Stomach smooth muscle (tissue), 2 donors: ENCODE results near the gene GPNMB.
"Not testable (repeated sequence)": the region's sequence is repeated elsewhere in the genome, so short reads cannot be mapped to it uniquely, and the experiment has no call there.

Experiments used
- H3K27ac ChIP-seq: one replicate; pipeline ENCODE4 v1.7.0; 2013; ENCODE audit warnings: mild to moderate bottlenecking, low read length, inconsistent platforms
- H3K27me3 ChIP-seq, 2 donors: one replicate each; pipeline ENCODE4 v1.7.0; 2013; ENCODE audit warnings: low read length in 2 of 2; ENCODE audit not compliant: insufficient read depth in 2 of 2, control insufficient read depth in 1 of 2
- H3K36me3 ChIP-seq, 2 donors: one replicate each; pipeline ENCODE4 v1.7.0; 2013; ENCODE audit warnings: low read length in 2 of 2; ENCODE audit not compliant: control insufficient read depth in 2 of 2, insufficient read depth in 2 of 2
- H3K4me1 ChIP-seq: one replicate; pipeline ENCODE4 v1.7.0; 2013; ENCODE audit warnings: low read length; ENCODE audit not compliant: control insufficient read depth, insufficient read depth
- H3K4me3 ChIP-seq, 2 donors: one replicate each; pipeline ENCODE4 v1.7.0; 2013; ENCODE audit warnings: low read length in 2 of 2
- H3K9ac ChIP-seq, 2 donors: one replicate each; pipeline ENCODE4 v1.7.0; 2013; ENCODE audit warnings: low read length in 2 of 2, mild to moderate bottlenecking in 1 of 2
- H3K9me3 ChIP-seq, 2 donors: one replicate each; pipeline ENCODE4 v1.7.0; 2013; ENCODE audit warnings: low read length in 2 of 2; ENCODE audit not compliant: control insufficient read depth in 2 of 2
- donor health status: healthy.
- donor health status: Pancreatic carcinoma.

Gene GPNMB

GRCh38 chr7:23212395-23212794 is 34.2 kb upstream of the GPNMB start:
- H3K9ac ChIP-seq, result no peak overlapping the region
- H3K4me1 ChIP-seq, result no peaks in the 10 kb centered on the region
- H3K4me3 ChIP-seq, result no peak overlapping the region
- no peaks in the 10 kb centered on the region for H3K27me3 ChIP-seq
- no peaks in the 10 kb centered on the region for H3K9me3 ChIP-seq
- no peak overlapping the region for H3K27ac ChIP-seq
- no peaks in the 10 kb centered on the region for H3K36me3 ChIP-seq

GRCh38 chr7:23212841-23213240 is 33.7 kb upstream of the GPNMB start:
- H3K27ac ChIP-seq, result no peak overlapping the region
- no peaks in the 10 kb centered on the region for H3K9me3 ChIP-seq
- H3K9ac ChIP-seq, result no peak overlapping the region
- no peaks in the 10 kb centered on the region for H3K4me1 ChIP-seq
- no peaks in the 10 kb centered on the region for H3K36me3 ChIP-seq
- no peaks in the 10 kb centered on the region for H3K27me3 ChIP-seq
- H3K4me3 ChIP-seq, result no peak overlapping the region

GRCh38 chr7:23213755-23214154 is 32.8 kb upstream of the GPNMB start:
- Histone ChIP-seq H3K27me3 (no peaks in the 10 kb centered on the region), H3K27ac (no peak overlapping the region), H3K4me1 (no peaks in the 10 kb centered on the region), H3K9ac (no peak overlapping the region), H3K9me3 (no peaks in the 10 kb centered on the region), H3K36me3 (no peaks in the 10 kb centered on the region), H3K4me3 (no peak overlapping the region)

- no peaks in the 10 kb centered on the region for H3K9me3 ChIP-seq
- H3K36me3 ChIP-seq, result no peaks in the 10 kb centered on the region
Observed at GRCh38 chr7:23214423-23214822, 32.2 kb upstream of the GPNMB start.

GRCh38 chr7:23214938-23215337 is 31.6 kb upstream of the GPNMB start:
- H3K4me3 ChIP-seq, result no peak overlapping the region
- no peaks in the 10 kb centered on the region for H3K27me3 ChIP-seq
- H3K9ac ChIP-seq, result no peak overlapping the region
- no peaks in the 10 kb centered on the region for H3K9me3 ChIP-seq
- H3K27ac ChIP-seq, result no peak overlapping the region
- no peaks in the 10 kb centered on the region for H3K36me3 ChIP-seq
- no peaks in the 10 kb centered on the region for H3K4me1 ChIP-seq

More at GRCh38 chr7:23214423-23214822, 32.2 kb upstream of the GPNMB start:
- Histone ChIP-seq H3K4me1 (no peaks in the 10 kb centered on the region), H3K27me3 (no peaks in the 10 kb centered on the region), H3K4me3 (no peak overlapping the region), H3K9ac (no peak overlapping the region), H3K27ac (no peak overlapping the region)

GRCh38 chr7:23216021-23216420 is 30.6 kb upstream of the GPNMB start:
- Histone ChIP-seq H3K27ac (no peak overlapping the region), H3K27me3 (no peaks in the 10 kb centered on the region), H3K4me3 (no peak overlapping the region), H3K4me1 (no peaks in the 10 kb centered on the region), H3K36me3 (no peaks in the 10 kb centered on the region), H3K9me3 (no peaks in the 10 kb centered on the region), H3K9ac (no peak overlapping the region)

- no peaks in the 10 kb centered on the region for H3K36me3 ChIP-seq
- no peak overlapping the region for H3K4me3 ChIP-seq
- no peaks in the 10 kb centered on the region for H3K9me3 ChIP-seq
- no peak overlapping the region for H3K27ac ChIP-seq
- H3K4me1 ChIP-seq, result no peaks in the 10 kb centered on the region
- H3K9ac ChIP-seq, result no peak overlapping the region
- no peaks in the 10 kb centered on the region for H3K27me3 ChIP-seq
Observed at GRCh38 chr7:23218196-23218595, 28.4 kb upstream of the GPNMB start.

- no peak overlapping the region for H3K27ac ChIP-seq
- no peaks in the 10 kb centered on the region for H3K9me3 ChIP-seq
- no peaks in the 10 kb centered on the region for H3K27me3 ChIP-seq
- no peaks in the 10 kb centered on the region for H3K4me1 ChIP-seq
- no peak overlapping the region for H3K9ac ChIP-seq
- no peaks in the 10 kb centered on the region for H3K36me3 ChIP-seq
- H3K4me3 ChIP-seq, result no peak overlapping the region
Observed at GRCh38 chr7:23220690-23221305, 25.8 kb upstream of the GPNMB start.

- Histone ChIP-seq H3K27ac (no peak overlapping the region), H3K4me1 (no peaks in the 10 kb centered on the region), H3K9ac (no peak overlapping the region), H3K4me3 (no peak overlapping the region), H3K27me3 (no peaks in the 10 kb centered on the region), H3K36me3 (no peaks in the 10 kb centered on the region), H3K9me3 (no peaks in the 10 kb centered on the region)
Observed at GRCh38 chr7:23222439-23223030, 24.0 kb upstream of the GPNMB start.

GRCh38 chr7:23224364-23224763 is 22.2 kb upstream of the GPNMB start:
- H3K4me3 ChIP-seq, H3K36me3 ChIP-seq, H3K4me1 ChIP-seq, H3K27me3 ChIP-seq, H3K27ac ChIP-seq, H3K9me3 ChIP-seq, H3K9ac ChIP-seq: not testable (repeated sequence)

- Histone ChIP-seq H3K9ac (no peak overlapping the region), H3K27ac (no peak overlapping the region), H3K36me3 (no peaks in the 10 kb centered on the region), H3K27me3 (no peaks in the 10 kb centered on the region), H3K9me3 (peaks cover 0 to 5% of the 10 kb centered on the region in 2 donors), H3K4me1 (no peaks in the 10 kb centered on the region), H3K4me3 (no peak overlapping the region)
Observed at GRCh38 chr7:23226844-23227450, 19.6 kb upstream of the GPNMB start.
